Skeletal muscle tissue (tissue), 4 donors: ENCODE results near the gene MAGI1. TPM values are rescaled to one million over a fixed set of nuclear protein-coding genes. Genes with fewer than 3 reads are reported as not detected.

Source experiments
- H3K27ac ChIP-seq: one replicate; pipeline ENCODE4 v1.7.0; 2013; ENCODE audit warnings: mild to moderate bottlenecking, low read depth, low read length, inconsistent platforms
- H3K27me3 ChIP-seq, 3 donors: one replicate each; pipeline ENCODE4 v1.7.0; 2013; ENCODE audit warnings: low read length in 3 of 3; ENCODE audit not compliant: control insufficient read depth in 3 of 3, insufficient read depth in 3 of 3
- H3K36me3 ChIP-seq, 3 donors: one replicate each; pipeline ENCODE4 v1.7.0; 2013; ENCODE audit warnings: low read length in 3 of 3; ENCODE audit not compliant: control insufficient read depth in 3 of 3, insufficient read depth in 3 of 3
- H3K4me1 ChIP-seq, 3 donors: one replicate each; pipeline ENCODE4 v1.7.0; 2013; ENCODE audit warnings: low read length in 3 of 3, mild to moderate bottlenecking in 3 of 3; ENCODE audit not compliant: control insufficient read depth in 3 of 3, insufficient read depth in 3 of 3
- H3K4me3 ChIP-seq, 3 donors: one replicate each; pipeline ENCODE4 v1.7.0; 2013; ENCODE audit warnings: low read length in 3 of 3
- H3K9ac ChIP-seq, 3 donors: one replicate each; pipeline ENCODE4 v1.7.0; 2013; ENCODE audit warnings: low read length in 3 of 3, mild to moderate bottlenecking in 3 of 3, moderate library complexity in 2 of 3, low read depth in 1 of 3
- H3K9me3 ChIP-seq, 3 donors: one replicate each; pipeline ENCODE4 v1.7.0; 2013; ENCODE audit warnings: low read length in 3 of 3; ENCODE audit not compliant: control insufficient read depth in 3 of 3
- total RNA-seq: library from RNA; depleted of rRNA; stranded (reverse); fragments of >200 nt; gene quantifications from one replicate; pipeline ENCODE4 v1.2.3, GENCODE V29; 2014
- donor health status: Osteomylitis.

MAGI1 gene
- total RNA-seq, 1 donor from 2014 or later, result 23.5 TPM

- H3K36me3 ChIP-seq, result no peaks in the 10 kb centered on the region
- peaks cover 15 to 29% (median 26%) of the 10 kb centered on the region in 3 donors for H3K4me1 ChIP-seq
- H3K9ac ChIP-seq, result no peak overlapping the region
- H3K4me3 ChIP-seq, result no peak overlapping the region
- H3K27me3 ChIP-seq, result no peaks in the 10 kb centered on the region
- H3K27ac ChIP-seq, result no peak overlapping the region
- no peaks in the 10 kb centered on the region for H3K9me3 ChIP-seq
Observed at GRCh38 chr3:65951836-65952505, 86.7 kb downstream of the MAGI1 start.

GRCh38 chr3:65950340-65951326, 88.1 kb downstream of the MAGI1 start:
- H3K27me3 ChIP-seq, result no peaks in the 10 kb centered on the region
- no peak overlapping the region for H3K27ac ChIP-seq
- peaks cover 22 to 32% (median 29%) of the 10 kb centered on the region in 3 donors for H3K4me1 ChIP-seq
- H3K9ac ChIP-seq, result no peak overlapping the region
- no peak overlapping the region for H3K4me3 ChIP-seq
- H3K36me3 ChIP-seq, result no peaks in the 10 kb centered on the region
- H3K9me3 ChIP-seq, result no peaks in the 10 kb centered on the region

- Histone ChIP-seq H3K36me3 (no peaks in the 10 kb centered on the region), H3K27ac (peak overlapping the region; percentile 39), H3K4me3 (peak overlapping the region in 2 of 3 donors; percentile 10 to 52), H3K27me3 (no peaks in the 10 kb centered on the region), H3K9me3 (no peaks in the 10 kb centered on the region), H3K9ac (no peak overlapping the region), H3K4me1 (peaks cover 16 to 30% (median 23%) of the 10 kb centered on the region in 3 donors)
Observed at GRCh38 chr3:65948841-65949573, 89.7 kb downstream of the MAGI1 start.

GRCh38 chr3:65946438-65946837, 92.3 kb downstream of the MAGI1 start:
- H3K36me3 ChIP-seq, result no peaks in the 10 kb centered on the region
- peak overlapping the region; percentile 23 for H3K27ac ChIP-seq
- no peaks in the 10 kb centered on the region for H3K9me3 ChIP-seq
- H3K4me1 ChIP-seq, result peaks cover 7 to 22% (median 10%) of the 10 kb centered on the region in 3 donors
- H3K4me3 ChIP-seq, result no peak overlapping the region
- H3K9ac ChIP-seq, result no peak overlapping the region
- H3K27me3 ChIP-seq, result no peaks in the 10 kb centered on the region

- Histone ChIP-seq H3K27me3 (no peaks in the 10 kb centered on the region), H3K4me1 (peaks cover 7 to 22% (median 10%) of the 10 kb centered on the region in 3 donors), H3K36me3 (no peaks in the 10 kb centered on the region), H3K27ac (peak overlapping the region; percentile 23), H3K9ac (no peak overlapping the region), H3K9me3 (no peaks in the 10 kb centered on the region), H3K4me3 (no peak overlapping the region)
Observed at GRCh38 chr3:65945953-65946352, 92.8 kb downstream of the MAGI1 start.

GRCh38 chr3:65945480-65945879, 93.2 kb downstream of the MAGI1 start:
- Histone ChIP-seq H3K4me3 (no peak overlapping the region), H3K9me3 (no peaks in the 10 kb centered on the region), H3K27me3 (no peaks in the 10 kb centered on the region), H3K27ac (peak overlapping the region; percentile 23), H3K4me1 (peaks cover 7 to 22% (median 10%) of the 10 kb centered on the region in 3 donors), H3K36me3 (no peaks in the 10 kb centered on the region), H3K9ac (no peak overlapping the region)

GRCh38 chr3:65944252-65944651, 94.5 kb downstream of the MAGI1 start:
- Histone ChIP-seq H3K4me3 (no peak overlapping the region), H3K4me1 (peaks cover 7 to 17% (median 14%) of the 10 kb centered on the region in 3 donors), H3K27me3 (no peaks in the 10 kb centered on the region), H3K27ac (no peak overlapping the region), H3K9ac (no peak overlapping the region), H3K36me3 (no peaks in the 10 kb centered on the region), H3K9me3 (no peaks in the 10 kb centered on the region)

- no peak overlapping the region for H3K9ac ChIP-seq
- H3K4me3 ChIP-seq, result no peak overlapping the region
- H3K9me3 ChIP-seq, result no peaks in the 10 kb centered on the region
- no peaks in the 10 kb centered on the region for H3K36me3 ChIP-seq
- peaks cover 0 to 6% (median 2%) of the 10 kb centered on the region in 3 donors for H3K4me1 ChIP-seq
- H3K27ac ChIP-seq, result no peak overlapping the region
- H3K27me3 ChIP-seq, result no peaks in the 10 kb centered on the region
Observed at GRCh38 chr3:65939801-65940246, 98.9 kb downstream of the MAGI1 start.

- Histone ChIP-seq H3K36me3 (no peaks in the 10 kb centered on the region), H3K9me3 (no peaks in the 10 kb centered on the region), H3K4me1 (peaks cover 0 to 6% (median 2%) of the 10 kb centered on the region in 3 donors), H3K4me3 (no peak overlapping the region), H3K27ac (no peak overlapping the region), H3K9ac (no peak overlapping the region), H3K27me3 (no peaks in the 10 kb centered on the region)
Observed at GRCh38 chr3:65939184-65939583, 99.5 kb downstream of the MAGI1 start.
